ENCODE results near the gene CD72.
"Not testable (repeated sequence)": the region's sequence is repeated elsewhere in the genome, so short reads cannot be mapped to it uniquely, and the experiment has no call there.

CD72 gene

GRCh38 chr9:35617548-35617947 lies 665 bp downstream of the CD72 start:
- H3K27ac ChIP-seq: no peak overlapping the region
- no peak for TF ChIP-seq ZFX (IDR thresholded peaks at IDR 0.05)
- TF ChIP-seq, protein P1, sequence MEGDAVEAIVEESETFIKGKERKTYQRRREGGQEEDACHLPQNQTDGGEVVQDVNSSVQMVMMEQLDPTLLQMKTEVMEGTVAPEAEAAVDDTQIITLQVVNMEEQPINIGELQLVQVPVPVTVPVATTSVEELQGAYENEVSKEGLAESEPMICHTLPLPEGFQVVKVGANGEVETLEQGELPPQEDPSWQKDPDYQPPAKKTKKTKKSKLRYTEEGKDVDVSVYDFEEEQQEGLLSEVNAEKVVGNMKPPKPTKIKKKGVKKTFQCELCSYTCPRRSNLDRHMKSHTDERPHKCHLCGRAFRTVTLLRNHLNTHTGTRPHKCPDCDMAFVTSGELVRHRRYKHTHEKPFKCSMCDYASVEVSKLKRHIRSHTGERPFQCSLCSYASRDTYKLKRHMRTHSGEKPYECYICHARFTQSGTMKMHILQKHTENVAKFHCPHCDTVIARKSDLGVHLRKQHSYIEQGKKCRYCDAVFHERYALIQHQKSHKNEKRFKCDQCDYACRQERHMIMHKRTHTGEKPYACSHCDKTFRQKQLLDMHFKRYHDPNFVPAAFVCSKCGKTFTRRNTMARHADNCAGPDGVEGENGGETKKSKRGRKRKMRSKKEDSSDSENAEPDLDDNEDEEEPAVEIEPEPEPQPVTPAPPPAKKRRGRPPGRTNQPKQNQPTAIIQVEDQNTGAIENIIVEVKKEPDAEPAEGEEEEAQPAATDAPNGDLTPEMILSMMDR (conservative IDR thresholded peaks at IDR 0.05): no peak

DNA sequence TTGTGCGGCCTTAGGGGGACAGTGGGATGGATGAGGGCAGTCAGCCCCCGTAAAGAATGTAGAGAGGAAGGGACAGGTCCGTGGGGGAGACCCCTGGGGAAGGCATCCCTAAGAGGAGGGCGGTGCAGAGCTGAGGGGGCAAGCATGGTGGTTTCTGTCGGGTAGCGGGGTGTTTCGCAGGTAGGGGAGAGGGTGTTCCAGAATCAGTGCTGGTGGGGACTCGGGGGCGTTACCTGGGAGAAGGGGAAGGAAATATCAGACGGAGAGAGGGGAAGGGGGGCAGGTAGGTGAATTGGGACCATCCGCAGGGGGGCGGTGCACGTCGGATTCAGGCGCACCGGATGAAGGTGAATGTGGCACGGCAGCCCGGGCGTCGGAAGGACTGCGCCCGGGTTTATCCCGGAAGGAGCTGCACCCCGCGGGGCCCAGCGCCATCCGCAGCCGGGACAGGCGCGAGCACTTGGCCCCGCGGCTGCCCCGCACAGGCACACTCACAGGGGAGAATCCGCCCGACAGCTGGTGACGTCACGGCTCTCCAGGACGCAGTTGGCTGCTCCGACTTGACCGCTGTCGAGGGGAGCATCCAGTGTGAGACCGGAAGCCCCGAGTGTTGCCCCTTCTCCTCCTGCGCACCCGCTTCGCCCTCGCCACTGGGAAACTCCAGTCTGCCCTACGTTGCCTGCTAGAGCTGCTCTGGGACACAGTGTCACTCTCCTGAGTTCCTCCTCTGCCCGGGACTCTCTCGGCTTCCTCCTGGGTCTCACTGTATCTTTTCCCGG lies 1.3 kb downstream of the CD72 start:
- TF ChIP-seq, protein P1 (conservative IDR thresholded peaks at IDR 0.05): no peak
- TF ChIP-seq ZFX (IDR thresholded peaks at IDR 0.05): no peak
- no peak overlapping the region for H3K27ac ChIP-seq

GRCh38 chr9:35615981-35616680 lies 2.1 kb downstream of the CD72 start:
- H3K27ac ChIP-seq: no peak overlapping the region
- TF ChIP-seq ZFX (IDR thresholded peaks at IDR 0.05): no peak
- TF ChIP-seq, protein P1 (conservative IDR thresholded peaks at IDR 0.05): no peak

DNA sequence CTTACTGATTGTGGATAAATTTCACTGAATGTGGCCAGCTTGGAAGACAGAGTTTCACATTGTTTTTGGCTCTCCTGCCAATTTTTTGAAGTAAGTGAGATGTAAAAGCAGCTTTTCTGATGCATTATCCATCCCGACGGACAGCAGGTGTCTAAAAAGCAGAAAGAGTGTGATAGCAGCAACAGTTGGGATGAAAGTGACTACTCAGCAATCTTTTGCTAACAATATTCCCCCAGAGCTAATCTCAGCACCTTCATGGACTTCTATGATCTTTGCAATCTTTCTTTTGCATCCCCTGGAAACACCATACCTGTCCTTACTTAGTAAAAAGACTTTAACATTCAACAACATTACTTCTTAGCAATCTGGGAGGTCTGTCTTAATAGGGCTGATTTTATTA lies 5.4 kb downstream of the CD72 start:
- H3K27ac ChIP-seq: no peak overlapping the region
- no peak for TF ChIP-seq ZFX (IDR thresholded peaks at IDR 0.05)
- TF ChIP-seq, protein P1 (conservative IDR thresholded peaks at IDR 0.05): no peak

GRCh38 chr9:35612066-35612465 lies 6.1 kb downstream of the CD72 start:
- H3K27ac ChIP-seq: not testable (repeated sequence)

GRCh38 chr9:35611230-35611797 lies 6.9 kb downstream of the CD72 start:
- TF ChIP-seq, protein P1 (conservative IDR thresholded peaks at IDR 0.05): peak; percentile 92
- no peak for TF ChIP-seq ZFX (IDR thresholded peaks at IDR 0.05)
- no peak overlapping the region for H3K27ac ChIP-seq

GRCh38 chr9:35609820-35610163 lies 8.4 kb downstream of the CD72 start:
- no peak overlapping the region for H3K27ac ChIP-seq
- TF ChIP-seq, protein P1 (conservative IDR thresholded peaks at IDR 0.05): no peak
